ENCODE results near the gene CPEB2. TPM values are rescaled to one million over a fixed set of nuclear protein-coding genes. Genes with fewer than 3 reads are reported as not detected.

CPEB2 gene
- total and polyA plus RNA-seq, 9 of the 15 experiments (the other 6 are each of a cell fraction or from before 2014, with no cell fraction given), result 0.39 to 3.0 (median 1.4) TPM

GRCh38 chr4:15068298-15068697 lies 66.0 kb downstream of the CPEB2 start:
- no peaks in the 10 kb centered on the region for H3K9me3 ChIP-seq (replicated peaks; ENCODE audit: control insufficient read depth, insufficient read depth, low read depth, low read length)
- H3K4me2 ChIP-seq (ENCODE audit: insufficient read depth, low read length), result no peak overlapping the region
- CTCF ChIA-PET (ENCODE audit: low intra/inter-chr PET ratio), result no interaction called here
- in situ Hi-C loops (cut with MboI) (no loop called here), intact Hi-C loops (cut with micrococcal nuclease) (no loop called here)
- no peaks in the 10 kb centered on the region for H3K9me1 ChIP-seq (ENCODE audit: control insufficient read depth, insufficient read depth, low read length)
- FAIRE-seq (no peak), ATAC-seq (no peak), DNase-seq (ENCODE audit: extremely low read depth in 1 of 4, low spot score in 3 of 4) (no peak)
- WGBS (ENCODE audit: insufficient coverage, low coverage, missing lambda C conversion rate), result 59% methylated on average over 1 of the region's 1 CpG
- H3K27me3 ChIP-seq (ENCODE audit: control insufficient read depth in 2 of 2, insufficient read depth in 2 of 2, low read length in 2 of 2), result no peaks in the 10 kb centered on the region
- no peak overlapping the region for H3K27ac ChIP-seq (ENCODE audit: extremely low read depth, low read depth, low read length)
- peak; percentile 25; the same call in 1 of the 2 replicates for TF ChIP-seq C11orf30 (IDR thresholded peaks at IDR 0.05; ENCODE audit: low read depth)
- TF ChIP-seq MAZ (CRISPR knock-in tag; conservative IDR thresholded peaks at IDR 0.05 in 1 of 2, IDR thresholded peaks at IDR 0.05 in 1 of 2), result no peak
- TF ChIP-seq ZNF316 (IDR thresholded peaks at IDR 0.05), result peak; percentile 55
- H2AFZ ChIP-seq (ENCODE audit: low read depth, low read length), result no peak overlapping the region
- POLR2A ChIA-PET, result interaction anchor here (1.1 kb wide), 1 partner anchor 13 kb away, joined by 3 read pairs; no protein-coding TSS in a partner anchor
- H3K9ac ChIP-seq (ENCODE audit: insufficient read depth in 1 of 2, low read depth in 2 of 2, low read length in 2 of 2), result no peak overlapping the region
- no peaks in the 10 kb centered on the region for H4K20me1 ChIP-seq (replicated peaks; ENCODE audit: control insufficient read depth, insufficient read depth, low read length)
- H3K4me3 ChIP-seq, result no peak overlapping the region
- 0 out of 3 replicates have a peak, but pooled peaks cover 4% of the 10 kb centered on the region for H3K36me3 ChIP-seq (ENCODE audit: control insufficient read depth, insufficient read depth, low read length)
- BruUV-seq (replicated peaks), result no TSS peak
- H3K79me2 ChIP-seq (ENCODE audit: control insufficient read depth, insufficient read depth, low read length), result no peaks in the 10 kb centered on the region
- H3K4me1 ChIP-seq (replicated peaks in 1 of 2; ENCODE audit: control insufficient read depth in 2 of 2, insufficient read depth in 2 of 2, low read length in 2 of 2), result no peaks in the 10 kb centered on the region

DNA sequence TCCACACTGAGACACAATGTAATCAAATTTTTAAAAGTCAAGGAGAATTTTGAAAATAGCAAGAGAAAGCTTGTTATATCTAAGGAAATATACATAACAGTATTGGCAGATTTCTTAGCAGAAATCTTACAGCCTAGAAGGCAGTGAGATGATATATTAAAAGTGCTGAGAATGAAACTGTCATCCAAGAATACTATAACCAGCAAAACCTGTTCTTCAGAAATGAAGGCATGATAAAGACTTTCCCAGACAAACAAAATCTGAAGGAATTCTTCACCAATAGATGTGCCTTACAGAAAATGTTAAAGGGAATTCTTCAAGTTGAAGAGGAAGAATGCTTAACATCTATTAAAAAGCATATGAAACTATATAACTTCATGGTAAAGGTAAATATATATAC lies 73.6 kb downstream of the CPEB2 start:
- no TSS peak for BruUV-seq (replicated peaks)
- no peak overlapping the region for H2AFZ ChIP-seq (ENCODE audit: low read depth, low read length)
- H3K4me2 ChIP-seq (ENCODE audit: insufficient read depth, low read length), result no peak overlapping the region
- no peak overlapping the region for H3K4me3 ChIP-seq
- no peaks in the 10 kb centered on the region for H3K9me1 ChIP-seq (ENCODE audit: control insufficient read depth, insufficient read depth, low read length)
- CTCF ChIA-PET (ENCODE audit: low intra/inter-chr PET ratio), result no interaction called here
- POLR2A ChIA-PET, result no interaction called here
- H3K36me3 ChIP-seq (ENCODE audit: control insufficient read depth, insufficient read depth, low read length), result no peaks in the 10 kb centered on the region
- H3K79me2 ChIP-seq (ENCODE audit: control insufficient read depth, insufficient read depth, low read length), result no peaks in the 10 kb centered on the region
- no peak for DNase-seq (ENCODE audit: extremely low read depth in 1 of 4, low spot score in 3 of 4)
- TF ChIP-seq WHSC1 (IDR thresholded peaks at IDR 0.05; ENCODE audit: low read length) (no peak), BACH1 (tag; IDR thresholded peaks at IDR 0.05) (no peak)
- intact Hi-C loops (cut with micrococcal nuclease), result no loop called here
- H3K27ac ChIP-seq (ENCODE audit: extremely low read depth, low read depth, low read length), result no peak overlapping the region
- FAIRE-seq, result no peak
- H3K9me3 ChIP-seq (replicated peaks; ENCODE audit: control insufficient read depth, insufficient read depth, low read depth, low read length), result no peaks in the 10 kb centered on the region
- no peaks in the 10 kb centered on the region for H4K20me1 ChIP-seq (replicated peaks; ENCODE audit: control insufficient read depth, insufficient read depth, low read length)
- no peak for ATAC-seq
- no peaks in the 10 kb centered on the region for H3K27me3 ChIP-seq (ENCODE audit: control insufficient read depth in 2 of 2, insufficient read depth in 2 of 2, low read length in 2 of 2)
- no peak overlapping the region for H3K9ac ChIP-seq (ENCODE audit: insufficient read depth in 1 of 2, low read depth in 2 of 2, low read length in 2 of 2)
- in situ Hi-C loops (cut with MboI), result no loop called here
- no peaks in the 10 kb centered on the region for H3K4me1 ChIP-seq (replicated peaks in 1 of 2; ENCODE audit: control insufficient read depth in 2 of 2, insufficient read depth in 2 of 2, low read length in 2 of 2)
